ENCODE results near the gene SLC1A1. TPM values are rescaled to one million over a fixed set of nuclear protein-coding genes. Genes with fewer than 3 reads are reported as not detected.
"Not testable (repeated sequence)": the region's sequence is repeated elsewhere in the genome, so short reads cannot be mapped to it uniquely, and the experiment has no call there.

Gene SLC1A1
- total RNA-seq, 1 experiment from 2014 or later = 40.7 TPM

DNA sequence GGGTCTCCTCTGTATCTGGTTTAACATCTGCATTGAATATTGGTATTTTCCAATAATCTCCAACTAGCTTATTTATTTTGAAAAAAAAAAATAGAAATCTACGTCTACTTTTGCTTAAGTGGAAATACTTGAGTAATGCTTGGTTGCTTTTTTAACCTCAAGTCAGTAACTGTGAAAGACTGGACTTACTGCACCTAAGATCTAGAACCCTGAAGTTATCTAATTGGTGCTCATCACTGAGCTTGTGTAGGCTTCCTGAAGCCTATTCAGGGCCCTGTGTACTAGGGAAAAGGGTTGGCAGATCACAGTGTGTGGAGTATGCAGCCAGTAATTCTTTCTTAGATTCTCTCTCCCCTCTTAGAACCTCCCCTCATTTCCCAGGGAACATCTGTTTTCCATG lies 16.2 kb downstream of the SLC1A1 start:
- no peak for DNase-seq (ENCODE audit: low spot score)

DNA sequence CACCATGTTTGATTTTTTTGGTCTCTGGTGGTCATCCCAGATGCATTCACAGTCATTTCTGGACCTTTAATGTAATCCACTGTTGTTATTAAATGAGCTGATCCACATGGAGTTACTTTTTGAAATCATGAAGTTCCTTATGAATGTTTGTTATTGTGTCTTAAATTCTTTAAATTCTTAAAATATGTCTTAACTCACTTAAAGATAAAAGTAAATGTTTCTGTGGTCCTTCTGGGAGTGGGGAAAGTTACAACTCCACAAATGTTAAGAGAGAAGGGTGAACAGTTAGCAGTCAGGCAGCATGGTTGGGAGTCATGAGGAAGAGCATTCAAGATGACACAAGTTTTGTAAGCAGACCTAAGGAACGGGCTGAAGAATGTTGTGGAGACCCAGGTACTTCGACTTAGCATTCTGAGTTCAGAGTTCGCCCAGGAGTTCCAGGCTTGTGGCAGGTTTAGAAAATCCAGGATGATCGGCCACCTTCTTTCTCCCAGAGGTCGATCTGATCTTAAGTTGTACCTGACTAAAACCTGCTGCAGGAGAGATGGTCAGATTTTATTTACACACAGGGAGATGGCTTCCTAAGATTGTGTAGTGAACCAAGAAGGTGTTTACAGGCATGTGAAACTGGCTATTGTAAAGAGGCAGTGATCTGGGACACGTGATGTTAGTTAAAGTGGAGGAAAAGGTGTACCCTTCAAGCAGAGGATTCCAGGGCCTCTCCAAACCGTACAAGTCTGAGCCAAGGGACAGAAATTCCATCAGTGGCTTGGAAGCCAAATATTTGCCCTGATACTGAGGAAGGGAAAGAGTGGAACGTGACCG lies 17.2 kb downstream of the SLC1A1 start:
- DNase-seq (ENCODE audit: low spot score) = peak; percentile 49

DNA sequence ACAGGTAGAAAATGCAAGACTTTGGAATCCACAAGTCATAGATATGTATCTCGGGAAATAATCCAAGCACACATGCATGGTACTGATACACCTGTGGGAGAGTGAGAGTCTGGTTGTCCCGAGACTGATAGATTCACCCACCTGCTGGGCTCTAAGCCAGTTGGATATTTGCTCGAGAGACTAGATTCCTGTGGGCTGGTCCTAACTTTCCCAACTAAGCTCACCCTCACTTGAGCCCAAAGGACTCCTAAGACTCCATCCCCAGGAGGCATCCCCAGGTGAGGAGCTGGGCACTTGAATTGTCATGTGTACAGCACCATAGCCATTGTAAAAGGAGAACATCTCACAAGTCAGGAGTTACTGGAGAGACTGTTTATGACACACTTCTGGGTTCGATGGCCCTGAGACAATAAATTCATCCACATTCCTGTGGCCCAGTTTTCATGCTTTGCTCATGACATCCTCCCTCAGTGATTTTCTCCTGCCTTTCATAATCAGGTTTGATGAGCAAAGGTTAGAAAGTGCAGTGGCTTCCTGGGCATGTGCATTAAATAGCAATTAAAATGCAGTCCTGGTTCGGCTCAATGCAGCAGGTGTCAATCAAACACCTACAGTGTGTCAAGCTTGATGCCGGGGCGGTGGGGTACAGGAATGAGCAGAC lies 18.1 kb downstream of the SLC1A1 start:
- peak; percentile 72 for DNase-seq (ENCODE audit: low spot score)

DNA sequence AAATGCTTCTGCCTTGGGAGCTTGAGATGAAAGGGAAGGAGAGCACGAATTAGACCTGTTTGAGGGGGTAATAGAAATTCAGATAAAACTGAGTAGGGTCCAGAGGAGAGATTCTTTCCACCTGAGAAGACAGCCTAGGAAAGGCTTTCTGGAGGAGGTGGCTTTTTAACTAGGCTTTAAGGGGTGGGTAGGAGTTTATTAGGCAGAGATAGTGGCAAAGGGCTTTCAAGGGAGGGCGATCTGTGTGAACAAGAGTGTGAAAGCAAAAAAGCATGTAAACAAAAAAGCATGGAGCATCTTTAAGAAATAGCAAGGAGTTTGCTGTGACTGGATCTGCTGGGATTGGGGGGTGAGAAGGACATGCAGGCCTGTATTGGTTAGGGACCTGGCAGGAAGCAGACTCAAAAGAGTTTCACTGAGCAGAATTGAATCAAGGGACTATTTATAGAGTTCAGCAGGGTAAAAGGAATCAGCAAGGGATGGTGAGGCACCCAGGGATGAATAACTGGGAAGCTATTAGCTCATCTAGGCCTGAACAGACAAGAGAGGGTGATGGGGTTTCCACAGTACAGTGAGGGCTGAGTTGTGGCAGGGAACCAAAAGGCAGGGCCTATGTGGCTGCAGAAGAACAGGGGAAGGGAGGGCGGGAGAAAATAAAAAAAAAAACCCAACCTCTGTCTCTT lies 18.8 kb downstream of the SLC1A1 start:
- no peak for DNase-seq (ENCODE audit: low spot score)

DNA sequence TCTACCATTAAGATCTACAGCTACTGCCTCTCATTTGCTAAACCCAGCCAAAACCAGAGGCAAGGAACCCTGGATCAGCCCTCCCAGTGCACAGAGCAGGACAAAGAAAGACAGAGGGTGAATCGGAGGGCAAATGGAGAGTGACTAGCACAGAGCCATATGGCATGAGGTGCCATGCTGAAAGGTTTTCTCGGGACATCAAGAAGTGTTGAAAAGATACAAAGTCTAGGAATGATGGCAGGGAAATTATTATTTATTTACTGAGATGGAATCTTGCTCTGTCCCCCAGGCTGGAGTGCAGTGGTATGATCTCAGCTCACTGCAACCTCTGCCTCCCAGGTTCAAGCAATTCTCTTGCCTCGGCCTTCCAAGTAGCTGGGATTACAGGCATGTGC lies 19.3 kb downstream of the SLC1A1 start:
- no peak for DNase-seq (ENCODE audit: low spot score)

DNA sequence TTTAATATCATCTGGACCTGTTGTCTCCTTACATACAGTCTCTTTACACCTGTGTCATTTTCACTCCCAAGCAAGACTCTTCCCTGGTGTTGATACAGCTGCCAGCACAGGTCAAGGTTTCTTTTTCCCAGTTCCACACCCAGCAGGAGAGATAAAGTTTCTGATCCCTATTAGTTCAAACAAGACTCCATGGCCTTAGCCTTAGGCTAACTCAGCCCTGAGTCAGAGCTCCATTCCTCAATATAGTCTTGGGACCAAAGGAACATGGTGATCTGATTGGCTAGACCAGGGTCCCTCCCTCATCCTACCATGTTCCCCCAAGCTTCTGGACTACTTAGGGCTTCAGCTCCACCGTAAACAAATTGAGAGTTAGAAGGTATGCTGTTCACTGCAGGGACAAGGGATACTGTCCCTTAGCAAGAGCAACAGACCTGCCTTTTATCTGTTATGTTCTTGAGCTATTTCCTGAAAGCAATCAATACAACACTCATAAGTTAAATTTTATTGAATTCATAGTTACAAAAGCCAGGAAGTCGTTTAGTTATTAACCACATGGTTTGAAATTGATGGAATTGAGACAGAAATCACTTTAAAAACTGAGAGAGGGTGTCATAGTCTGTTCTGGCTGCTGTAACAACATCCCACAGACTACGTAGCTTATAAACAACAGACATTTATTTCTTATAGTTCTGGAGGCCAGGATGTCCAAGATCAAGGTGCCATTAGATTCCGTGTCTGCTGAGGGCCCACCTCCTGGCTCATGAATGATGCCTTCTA lies 20.5 kb downstream of the SLC1A1 start:
- DNase-seq (ENCODE audit: low spot score) = peak; percentile 52

DNA sequence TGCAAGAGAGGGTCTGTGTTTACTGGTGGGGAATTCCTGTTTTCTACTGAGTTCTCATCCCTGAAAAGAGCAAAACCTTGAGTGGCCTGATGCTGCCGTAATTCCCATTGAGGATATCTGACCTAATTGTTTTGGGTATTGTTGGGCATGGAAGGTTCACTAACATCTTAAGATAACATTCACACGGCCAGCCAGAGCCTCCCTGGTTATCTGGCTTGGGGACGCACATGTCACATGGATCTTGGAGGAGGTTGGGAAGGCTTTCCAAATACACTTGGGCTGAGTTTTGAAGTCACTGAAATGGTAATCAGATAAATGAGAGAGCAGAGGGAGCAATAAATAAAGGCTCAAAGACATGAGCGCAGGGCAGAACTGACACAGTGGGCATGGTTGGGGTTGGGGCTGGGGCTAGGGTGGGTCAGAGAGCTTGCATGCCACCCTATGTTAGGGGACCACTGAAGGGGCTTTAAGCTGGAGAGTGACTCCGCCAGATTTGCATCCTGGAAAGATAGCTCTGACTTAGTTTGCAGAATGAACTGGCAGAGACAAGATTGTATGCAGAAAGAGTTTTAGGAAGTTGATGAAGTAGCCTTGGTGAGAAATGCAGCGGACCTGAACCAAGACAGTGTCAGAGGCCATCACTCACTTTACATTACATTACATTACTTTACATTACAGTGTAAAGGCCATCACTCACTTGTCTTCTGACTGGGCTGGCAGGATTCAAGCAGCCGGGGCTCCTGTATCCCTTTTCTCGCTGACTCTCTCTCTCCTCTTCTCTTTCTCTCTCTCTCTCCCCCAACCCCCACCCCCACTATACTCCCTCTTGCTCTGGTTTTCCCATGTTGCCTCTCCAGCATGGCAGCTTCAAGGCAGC lies 24.2 kb downstream of the SLC1A1 start:
- DNase-seq (ENCODE audit: low spot score) = no peak

DNA sequence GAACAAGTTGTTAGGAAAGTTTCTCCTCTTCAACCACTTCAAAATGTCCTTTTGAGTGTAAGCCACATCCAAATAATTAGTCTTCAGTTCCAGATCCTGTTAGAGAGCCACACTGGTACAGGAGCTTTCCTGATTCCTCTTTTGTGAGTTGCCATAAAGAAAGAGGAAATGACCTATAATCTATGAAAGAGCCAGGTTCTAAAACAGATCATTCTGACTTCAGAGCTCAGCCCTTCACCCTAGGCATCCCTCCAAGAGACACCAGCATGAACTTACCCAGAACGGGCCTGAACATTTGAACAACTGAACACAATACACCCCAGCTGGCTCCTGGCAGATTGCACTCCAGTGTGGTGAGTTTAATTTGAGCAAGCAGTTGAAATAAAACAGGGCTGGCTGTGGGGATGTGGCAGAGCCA lies 25.7 kb downstream of the SLC1A1 start:
- DNase-seq (ENCODE audit: low spot score) = no peak

DNA sequence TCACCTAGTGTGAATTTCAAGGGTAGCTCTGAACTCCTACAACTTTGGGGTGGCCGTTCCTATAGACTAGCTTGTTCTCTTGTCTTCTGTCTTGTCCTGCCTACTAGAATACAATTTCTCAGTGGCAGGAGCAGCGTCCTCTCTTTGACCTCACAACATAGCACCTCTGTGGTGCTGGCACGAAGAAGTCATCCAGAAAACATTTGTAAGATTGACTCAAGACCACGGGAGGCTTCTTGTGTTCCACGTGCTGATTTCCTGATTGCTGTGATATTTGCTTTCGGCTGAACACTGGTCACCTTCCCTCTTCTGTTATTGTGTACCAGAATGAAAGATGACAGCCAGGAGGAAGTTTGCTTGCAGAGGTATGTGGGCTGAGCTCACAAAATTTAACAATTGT lies 27.0 kb downstream of the SLC1A1 start:
- no peak for DNase-seq (ENCODE audit: low spot score)

DNA sequence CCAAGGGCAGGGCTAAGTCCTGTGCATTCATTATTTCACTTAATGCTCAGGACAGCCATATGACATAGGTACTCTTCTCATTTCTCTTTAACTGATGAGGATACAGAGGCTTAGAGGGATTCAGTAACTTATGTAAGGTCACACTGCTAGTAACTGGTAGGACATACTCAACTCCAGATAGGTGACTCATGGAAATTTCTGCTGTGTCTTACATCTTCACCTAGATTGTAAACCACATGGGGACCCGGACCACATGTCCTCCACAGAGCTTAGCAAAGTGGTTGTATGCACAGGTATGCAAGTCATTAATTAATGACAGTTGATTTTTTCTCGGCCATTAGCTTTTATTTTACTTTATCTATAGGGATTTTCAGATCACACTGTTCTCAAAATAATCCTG lies 29.3 kb downstream of the SLC1A1 start:
- no peak for DNase-seq (ENCODE audit: low spot score)

DNA sequence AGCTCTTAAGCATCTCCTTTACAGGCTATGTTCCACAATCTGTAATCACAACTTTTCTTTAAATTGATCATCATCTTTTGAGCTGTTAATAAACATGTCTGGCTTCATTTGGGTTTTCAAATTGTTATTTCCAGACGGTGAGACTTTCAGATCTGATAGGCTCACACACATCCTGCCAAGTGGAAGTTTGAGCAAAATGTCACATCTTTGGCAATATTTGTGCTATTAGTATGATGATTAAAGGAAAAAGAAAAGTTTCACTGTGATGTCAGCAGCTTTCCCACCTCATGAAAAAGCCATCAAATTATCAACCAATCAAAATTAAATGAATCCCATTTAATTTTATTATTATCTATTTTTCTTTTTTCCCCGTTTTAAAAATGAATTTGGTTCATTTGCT lies 29.8 kb downstream of the SLC1A1 start:
- no peak for DNase-seq (ENCODE audit: low spot score)

DNA sequence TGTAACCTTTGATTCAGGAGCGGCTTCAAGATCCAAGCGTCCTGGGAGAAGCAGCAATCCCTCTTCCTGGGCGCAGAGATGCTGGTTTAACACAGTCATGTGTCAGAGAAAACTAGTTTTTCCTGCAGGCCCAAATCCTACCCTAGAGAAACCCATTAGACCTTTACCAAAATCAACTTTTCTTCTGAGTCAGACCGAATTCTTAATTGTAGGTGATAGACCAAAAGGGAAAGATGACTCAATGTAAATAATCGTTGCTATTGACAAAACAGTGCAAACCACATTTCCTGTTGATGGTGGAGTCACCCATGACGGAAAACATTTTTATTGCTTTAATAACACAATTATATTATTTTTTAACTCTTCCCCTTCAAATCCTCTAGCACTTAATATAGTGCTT lies 40.1 kb downstream of the SLC1A1 start:
- peak; percentile 92 for DNase-seq (ENCODE audit: low spot score)

DNA sequence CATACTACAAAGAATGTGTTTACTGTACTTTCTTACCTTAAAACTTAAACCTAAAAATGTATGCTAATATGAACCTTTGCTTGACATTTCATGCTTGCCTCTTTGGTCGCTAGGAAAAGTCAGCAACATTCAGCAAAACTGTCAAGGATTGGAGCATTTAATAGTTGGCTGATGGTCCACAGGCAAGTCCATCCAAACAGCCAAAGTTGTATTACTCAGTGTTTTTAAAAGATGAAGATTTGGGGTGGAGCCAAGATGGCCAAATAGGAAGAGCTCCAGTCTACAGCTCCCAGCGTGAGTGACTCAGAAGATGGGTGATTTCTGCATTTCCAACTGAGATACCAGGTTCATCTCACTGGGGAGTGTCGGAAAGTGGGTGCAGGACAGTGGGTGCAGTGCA lies 40.6 kb downstream of the SLC1A1 start:
- DNase-seq (ENCODE audit: low spot score) = not testable (repeated sequence)

DNA sequence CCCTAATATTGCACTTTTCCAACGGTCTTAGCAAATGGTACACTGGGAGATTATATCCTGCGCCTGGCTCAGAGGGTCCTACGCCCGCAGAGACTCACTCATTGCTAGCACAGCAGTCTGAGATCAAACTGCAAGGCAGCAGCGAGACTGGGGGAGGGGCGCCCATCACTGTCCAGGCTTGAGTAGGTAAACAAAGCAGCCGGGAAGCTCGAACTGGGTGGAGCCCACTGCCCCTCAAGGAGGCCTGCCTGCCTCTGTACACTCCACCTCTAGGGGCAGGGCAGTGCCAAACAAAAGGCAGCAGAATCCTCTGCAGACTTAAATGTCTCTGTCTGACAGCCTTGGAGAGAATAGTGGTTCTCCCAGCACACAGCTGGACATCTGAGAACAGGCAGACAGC lies 41.1 kb downstream of the SLC1A1 start:
- not testable (repeated sequence) for DNase-seq (ENCODE audit: low spot score)

DNA sequence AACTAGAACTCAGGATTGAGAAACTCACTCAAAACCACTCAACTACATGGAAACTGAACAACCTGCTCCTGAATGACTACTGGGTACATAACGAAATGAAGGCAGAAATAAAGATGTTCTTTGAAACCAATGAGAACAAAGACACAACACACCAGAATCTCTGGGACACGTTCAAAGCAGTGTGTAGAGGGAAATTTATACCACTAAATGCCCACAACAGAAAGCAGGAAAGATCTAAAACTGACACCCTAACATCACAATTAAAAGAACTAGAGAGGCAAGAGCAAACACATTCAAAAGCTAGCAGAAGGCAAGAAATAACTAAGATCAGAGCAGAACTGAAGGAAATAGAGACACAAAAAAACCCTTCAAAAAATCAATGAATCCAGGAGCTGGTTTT lies 43.6 kb downstream of the SLC1A1 start:
- DNase-seq (ENCODE audit: low spot score) = not testable (repeated sequence)

DNA sequence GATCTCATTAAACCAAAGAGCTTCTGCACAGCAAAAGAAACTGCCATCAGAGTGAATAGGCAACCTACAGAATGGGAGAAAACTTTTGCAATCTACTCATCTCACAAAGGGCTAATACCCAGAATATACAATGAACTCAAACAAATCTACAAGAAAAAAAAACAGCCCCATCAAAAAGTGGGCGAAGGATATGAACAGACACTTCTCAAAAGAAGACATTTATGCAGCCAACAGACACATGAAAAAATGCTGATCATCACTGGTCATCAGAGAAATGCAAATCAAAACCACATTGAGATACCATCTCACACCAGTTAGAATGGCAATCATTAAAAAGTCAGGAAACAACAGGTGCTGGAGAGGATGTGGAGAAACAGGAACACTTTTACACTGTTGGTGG lies 45.9 kb downstream of the SLC1A1 start:
- not testable (repeated sequence) for DNase-seq (ENCODE audit: low spot score)

DNA sequence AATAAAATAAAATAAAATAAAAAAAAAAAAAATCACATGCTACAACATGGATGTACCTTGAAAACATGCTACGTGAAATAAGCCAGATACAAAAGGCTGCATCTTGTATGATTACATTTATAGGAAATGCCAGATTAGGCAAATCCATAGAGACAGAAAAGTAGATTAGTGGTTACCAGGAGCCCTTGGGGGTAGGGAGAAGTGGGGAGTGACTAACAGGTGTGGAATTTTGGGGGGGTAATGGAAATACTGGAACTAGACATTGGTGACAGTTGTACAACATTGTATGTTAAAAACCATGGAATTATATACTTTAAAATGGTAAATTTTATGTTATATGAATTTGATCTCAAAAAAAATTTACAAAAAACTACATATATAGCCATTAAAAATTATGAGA lies 47.3 kb downstream of the SLC1A1 start:
- DNase-seq (ENCODE audit: low spot score) = no peak

DNA sequence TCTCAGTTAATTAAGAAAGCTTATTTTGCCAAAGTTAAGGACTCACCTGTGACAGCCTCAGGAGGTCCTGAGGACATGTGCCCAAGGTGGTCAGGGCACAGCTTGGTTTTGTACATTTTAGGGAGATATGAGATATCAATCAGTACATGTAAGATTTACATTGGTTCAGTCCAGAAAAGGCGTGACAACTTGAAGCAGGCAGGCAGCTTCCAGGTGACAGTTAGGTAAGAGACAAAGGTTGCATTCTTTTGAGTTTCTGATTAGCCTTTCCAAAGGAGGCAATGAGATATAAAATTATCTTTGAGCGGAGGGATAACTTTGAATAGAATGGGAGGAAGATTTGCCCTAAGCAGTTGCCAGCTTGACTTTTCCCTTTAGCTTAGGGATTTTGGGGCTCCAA lies 47.8 kb downstream of the SLC1A1 start:
- no peak for DNase-seq (ENCODE audit: low spot score)

DNA sequence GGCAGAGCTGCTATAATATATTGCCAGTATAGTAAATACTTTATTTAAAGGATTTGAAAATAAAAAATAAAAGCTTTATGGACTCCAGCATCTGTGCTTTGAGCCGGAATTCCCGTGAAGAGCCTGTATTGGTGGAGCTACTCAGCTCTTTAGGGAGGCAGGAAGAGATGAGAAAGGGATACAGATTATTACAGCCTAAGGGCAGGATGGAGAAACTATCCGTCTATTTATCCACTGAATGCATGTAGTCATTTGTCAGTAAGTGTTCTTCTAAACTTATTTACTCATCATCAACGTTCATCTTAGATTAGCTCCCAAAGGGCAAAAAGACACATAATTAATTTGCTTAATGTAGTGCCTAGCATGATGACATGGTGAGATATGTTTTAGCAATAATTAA lies 48.4 kb downstream of the SLC1A1 start:
- no peak for DNase-seq (ENCODE audit: low spot score)

DNA sequence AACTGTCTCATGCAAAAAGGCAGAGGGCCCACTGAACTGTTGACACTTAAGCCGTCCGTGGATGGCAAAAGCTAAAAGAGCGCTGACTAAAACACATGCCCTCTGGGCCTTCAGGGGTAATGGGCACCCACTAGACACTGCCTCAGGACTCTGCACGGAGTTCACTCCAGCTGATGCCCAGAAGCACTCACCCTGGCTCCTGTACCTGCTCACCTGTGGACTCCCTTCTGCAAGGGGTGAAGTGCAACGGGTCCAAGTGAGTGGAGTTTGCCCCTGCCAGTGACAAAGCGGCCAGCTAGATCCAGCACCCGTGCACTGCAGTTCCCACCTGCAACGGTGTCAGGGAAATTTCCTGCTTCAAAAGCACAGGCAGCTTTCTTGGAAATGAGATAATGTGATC lies 50.2 kb downstream of the SLC1A1 start:
- no peak for DNase-seq (ENCODE audit: low spot score)

DNA sequence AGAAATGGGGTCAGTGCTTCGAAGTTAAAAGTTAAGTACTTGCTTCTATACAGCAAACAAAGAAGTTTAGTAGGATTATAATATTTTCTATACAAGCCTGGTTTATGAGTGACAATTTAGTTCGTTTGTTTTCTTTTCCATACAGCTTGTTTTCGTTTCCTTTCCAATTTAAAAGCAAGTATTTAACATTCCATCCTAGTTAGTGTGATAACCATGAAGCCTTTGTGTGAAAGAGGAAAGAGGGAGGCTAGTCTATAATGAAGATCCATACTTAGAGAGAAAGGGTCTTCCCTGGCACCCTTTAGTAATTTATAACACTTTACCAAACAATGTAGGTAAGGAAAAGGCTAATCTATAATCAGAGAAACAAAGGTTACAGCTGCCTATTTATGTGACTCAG lies 51.0 kb downstream of the SLC1A1 start:
- DNase-seq (ENCODE audit: low spot score) = no peak
